Measurements from ENCODE around the gene CKAP2L.
"Not testable (repeated sequence)": the region's sequence is repeated elsewhere in the genome, so short reads cannot be mapped to it uniquely, and the experiment has no call there.

Gene CKAP2L

DNA sequence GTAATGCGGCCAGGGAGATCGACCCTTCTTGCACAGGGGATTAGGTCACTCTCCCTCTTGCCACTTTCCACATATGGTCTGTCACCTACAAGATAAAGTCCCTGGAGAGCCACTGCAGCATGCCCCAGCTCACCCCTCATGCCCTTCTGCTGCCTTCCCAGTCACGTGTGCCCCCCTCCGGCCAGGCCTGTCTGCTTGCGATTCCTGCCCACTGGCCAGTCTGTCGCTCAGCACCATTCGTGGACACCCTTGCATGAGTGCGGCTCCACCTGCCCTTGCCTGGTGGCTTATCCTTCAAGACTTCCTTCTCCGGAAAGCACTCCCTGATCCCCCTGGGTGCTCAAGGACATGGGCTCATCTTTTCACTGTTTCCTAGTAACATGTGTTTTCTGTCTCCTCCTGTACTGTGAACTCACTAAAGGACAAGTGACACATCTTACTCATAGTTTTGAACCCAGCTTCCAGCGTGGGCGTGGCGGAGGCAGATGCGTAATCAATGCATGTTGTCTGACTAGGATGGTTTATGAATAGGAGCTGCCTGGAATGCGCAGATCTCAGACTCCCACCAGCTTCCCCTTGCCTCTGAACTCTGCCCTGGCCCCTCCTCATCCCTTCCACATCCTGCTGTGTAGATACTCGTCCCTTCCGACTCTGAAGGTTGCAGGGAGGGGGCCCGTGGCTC, 51.4 kb downstream of the CKAP2L start:
- H3K4me3 ChIP-seq (ENCODE audit: low read depth, low read length): no peak overlapping the region
- no peak for DNase-seq (ENCODE audit: low read depth)

GRCh38 chr2:112712465-112712864, 51.9 kb downstream of the CKAP2L start:
- TF ChIP-seq, protein P1, sequence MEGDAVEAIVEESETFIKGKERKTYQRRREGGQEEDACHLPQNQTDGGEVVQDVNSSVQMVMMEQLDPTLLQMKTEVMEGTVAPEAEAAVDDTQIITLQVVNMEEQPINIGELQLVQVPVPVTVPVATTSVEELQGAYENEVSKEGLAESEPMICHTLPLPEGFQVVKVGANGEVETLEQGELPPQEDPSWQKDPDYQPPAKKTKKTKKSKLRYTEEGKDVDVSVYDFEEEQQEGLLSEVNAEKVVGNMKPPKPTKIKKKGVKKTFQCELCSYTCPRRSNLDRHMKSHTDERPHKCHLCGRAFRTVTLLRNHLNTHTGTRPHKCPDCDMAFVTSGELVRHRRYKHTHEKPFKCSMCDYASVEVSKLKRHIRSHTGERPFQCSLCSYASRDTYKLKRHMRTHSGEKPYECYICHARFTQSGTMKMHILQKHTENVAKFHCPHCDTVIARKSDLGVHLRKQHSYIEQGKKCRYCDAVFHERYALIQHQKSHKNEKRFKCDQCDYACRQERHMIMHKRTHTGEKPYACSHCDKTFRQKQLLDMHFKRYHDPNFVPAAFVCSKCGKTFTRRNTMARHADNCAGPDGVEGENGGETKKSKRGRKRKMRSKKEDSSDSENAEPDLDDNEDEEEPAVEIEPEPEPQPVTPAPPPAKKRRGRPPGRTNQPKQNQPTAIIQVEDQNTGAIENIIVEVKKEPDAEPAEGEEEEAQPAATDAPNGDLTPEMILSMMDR (IDR thresholded peaks at IDR 0.05; ENCODE audit: control insufficient read depth, extremely low read depth, insufficient read depth): no peak
- DNase-seq (ENCODE audit: low read depth): no peak
- H3K4me3 ChIP-seq (ENCODE audit: low read depth, low read length): no peak overlapping the region

More for the DNA sequence above, 51.4 kb downstream of the CKAP2L start:
- TF ChIP-seq, protein P1 (IDR thresholded peaks at IDR 0.05; ENCODE audit: control insufficient read depth, extremely low read depth, insufficient read depth): no peak

GRCh38 chr2:112710956-112711750, 53.3 kb downstream of the CKAP2L start:
- DNase-seq (ENCODE audit: low read depth): no peak
- H3K4me3 ChIP-seq (ENCODE audit: low read depth, low read length): no peak overlapping the region
- TF ChIP-seq, protein P1 (IDR thresholded peaks at IDR 0.05; ENCODE audit: control insufficient read depth, extremely low read depth, insufficient read depth): no peak

DNA sequence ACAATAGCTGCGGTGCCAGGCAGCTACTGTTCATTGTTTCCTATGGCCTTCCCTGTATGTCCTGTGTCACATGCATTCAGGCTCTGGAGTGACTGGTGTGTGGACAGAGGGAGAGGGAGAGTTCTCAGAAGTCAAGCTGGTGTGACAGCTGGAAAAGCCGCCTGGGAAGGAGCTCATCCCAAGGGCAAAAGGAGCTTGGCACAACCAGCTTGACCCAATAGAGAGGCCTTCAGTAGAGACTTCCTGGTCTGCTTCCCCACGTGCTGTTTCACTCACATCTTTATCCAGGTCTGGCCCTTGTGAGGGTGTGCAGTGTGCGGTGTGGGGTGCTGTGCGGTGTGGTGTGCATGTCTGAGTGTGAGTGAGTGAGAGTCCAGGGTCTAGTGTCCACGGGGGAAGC, 54.7 kb downstream of the CKAP2L start:
- no peak for DNase-seq (ENCODE audit: low read depth)
- TF ChIP-seq, protein P1 (IDR thresholded peaks at IDR 0.05; ENCODE audit: control insufficient read depth, extremely low read depth, insufficient read depth): no peak
- no peak overlapping the region for H3K4me3 ChIP-seq (ENCODE audit: low read depth, low read length)

DNA sequence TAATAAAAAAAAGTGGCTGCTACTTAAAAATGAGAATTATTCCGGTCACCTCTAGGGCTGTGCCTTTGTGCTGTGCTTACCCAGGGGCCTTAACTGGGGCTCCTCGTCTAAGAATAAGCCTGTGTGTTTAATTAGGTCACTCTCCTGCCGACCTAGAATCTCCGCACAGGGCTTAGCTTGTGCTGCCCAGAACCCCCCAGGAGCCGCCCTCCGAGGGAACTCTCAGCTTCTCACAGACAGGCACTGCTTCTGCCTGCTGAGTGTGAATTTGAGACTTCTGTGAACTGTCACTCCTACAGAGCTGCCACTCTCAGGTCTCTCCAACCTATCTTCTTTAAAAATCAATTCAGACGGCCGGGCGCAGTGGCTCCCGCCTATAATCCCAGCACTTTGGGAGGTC, 55.4 kb downstream of the CKAP2L start:
- TF ChIP-seq, protein P1 (IDR thresholded peaks at IDR 0.05; ENCODE audit: control insufficient read depth, extremely low read depth, insufficient read depth): no peak
- DNase-seq (ENCODE audit: low read depth): no peak
- no peak overlapping the region for H3K4me3 ChIP-seq (ENCODE audit: low read depth, low read length)

DNA sequence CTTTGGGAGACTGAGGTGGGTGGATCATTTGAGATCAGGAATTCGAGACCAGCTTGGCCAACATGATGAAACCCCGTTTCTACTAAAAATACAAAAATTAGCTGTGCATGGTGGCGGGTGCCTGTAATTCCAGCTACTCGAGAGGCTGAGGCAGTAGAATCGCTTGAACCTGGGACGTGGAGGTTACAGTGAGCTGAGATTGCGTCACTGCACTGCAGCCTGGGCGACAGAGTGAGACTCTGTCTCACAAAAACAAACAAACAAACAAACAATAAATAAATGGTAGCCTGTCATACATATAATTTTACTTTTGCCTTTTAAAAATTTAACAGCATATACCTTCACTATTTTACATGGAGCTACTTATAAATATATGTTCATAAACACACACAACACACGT, 57.5 kb downstream of the CKAP2L start:
- not testable (repeated sequence) for DNase-seq (ENCODE audit: low read depth); H3K4me3 ChIP-seq (ENCODE audit: low read depth, low read length)

GRCh38 chr2:112706170-112706664, 58.2 kb downstream of the CKAP2L start:
- TF ChIP-seq, protein P1 (IDR thresholded peaks at IDR 0.05; ENCODE audit: control insufficient read depth, extremely low read depth, insufficient read depth): no peak
- no peak overlapping the region for H3K4me3 ChIP-seq (ENCODE audit: low read depth, low read length)
- DNase-seq (ENCODE audit: low read depth): no peak

Measured in LNCaP clone FGC (cell line).